ENCODE measurements around the gene GPC1.

The GPC1 gene

GRCh38 chr2:240503848-240504247, 68.4 kb downstream of the GPC1 start:
- DNase-seq (ENCODE audit: low read depth): no peak
- TF ChIP-seq CTCF (IDR thresholded peaks at IDR 0.05; ENCODE audit: low read depth, low read length, missing control alignments): no peak
- H3K4me3 ChIP-seq (ENCODE audit: low read depth, low read length): no peak overlapping the region

- no peak for DNase-seq (ENCODE audit: low read depth)
- H3K4me3 ChIP-seq (ENCODE audit: low read depth, low read length): no peak overlapping the region
- no peak for TF ChIP-seq CTCF (IDR thresholded peaks at IDR 0.05; ENCODE audit: low read depth, low read length, missing control alignments)
Measured at GRCh38 chr2:240505910-240506309, 70.4 kb downstream of the GPC1 start.

GRCh38 chr2:240506406-240507059, 71.1 kb downstream of the GPC1 start:
- no peak for TF ChIP-seq CTCF (IDR thresholded peaks at IDR 0.05; ENCODE audit: low read depth, low read length, missing control alignments)
- no peak overlapping the region for H3K4me3 ChIP-seq (ENCODE audit: low read depth, low read length)
- no peak for DNase-seq (ENCODE audit: low read depth)

- DNase-seq (ENCODE audit: low read depth): no peak
- no peak overlapping the region for H3K4me3 ChIP-seq (ENCODE audit: low read depth, low read length)
- no peak for TF ChIP-seq CTCF (IDR thresholded peaks at IDR 0.05; ENCODE audit: low read depth, low read length, missing control alignments)
Measured at GRCh38 chr2:240507060-240507777, 71.8 kb downstream of the GPC1 start.

GRCh38 chr2:240507778-240508251, 72.4 kb downstream of the GPC1 start:
- no peak for DNase-seq (ENCODE audit: low read depth)
- H3K4me3 ChIP-seq (ENCODE audit: low read depth, low read length): no peak overlapping the region
- no peak for TF ChIP-seq CTCF (IDR thresholded peaks at IDR 0.05; ENCODE audit: low read depth, low read length, missing control alignments)

GRCh38 chr2:240508832-240509545, 73.5 kb downstream of the GPC1 start:
- no peak for DNase-seq (ENCODE audit: low read depth)
- TF ChIP-seq CTCF (IDR thresholded peaks at IDR 0.05; ENCODE audit: low read depth, low read length, missing control alignments): no peak
- no peak overlapping the region for H3K4me3 ChIP-seq (ENCODE audit: low read depth, low read length)

All from GM12864 (cell line).